22Rv1 (cell line): ENCODE data around the gene TOP3A.

ENCODE experiments used
- H3K27ac ChIP-seq: fragments of 450-650 bp; 2 replicates; pipeline ENCODE4 v1.5.1; 2017
- ZFX ChIP-seq: fragments of 450-650 bp; IDR thresholded peaks from 2 replicates; pipeline ENCODE4 v1.6.1; 2017; ENCODE audit warnings: antibody characterized with exemption, borderline replicate concordance
- TF ChIP-seq, protein P1 (sequence below): fragments of 450-650 bp; IDR thresholded peaks from 2 replicates; pipeline ENCODE4 v1.5.1; 2017; ENCODE audit warnings: mild to moderate bottlenecking

Gene TOP3A

DNA sequence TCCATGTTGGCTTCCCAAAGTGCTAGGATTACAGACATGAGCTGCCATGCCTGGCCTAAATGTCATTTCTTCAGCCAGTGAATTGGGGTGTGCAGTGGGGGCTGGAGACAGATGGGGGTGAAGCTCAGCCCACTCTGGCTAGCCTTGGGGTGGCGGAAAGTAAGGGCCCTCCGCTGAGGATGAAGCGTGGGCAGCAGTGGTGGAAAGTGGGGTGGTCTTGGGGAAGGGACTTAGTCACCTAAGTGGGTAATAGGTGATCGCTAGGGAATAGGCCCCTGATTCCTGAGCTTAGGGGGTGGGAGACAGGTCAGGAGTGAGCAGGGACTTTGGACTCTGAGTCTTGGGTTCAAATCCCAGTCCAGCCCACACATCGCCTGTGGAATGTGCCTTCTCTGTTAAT, 87.2 kb downstream of the TOP3A start:
- no peak overlapping the region for H3K27ac ChIP-seq
- TF ChIP-seq, protein P1, sequence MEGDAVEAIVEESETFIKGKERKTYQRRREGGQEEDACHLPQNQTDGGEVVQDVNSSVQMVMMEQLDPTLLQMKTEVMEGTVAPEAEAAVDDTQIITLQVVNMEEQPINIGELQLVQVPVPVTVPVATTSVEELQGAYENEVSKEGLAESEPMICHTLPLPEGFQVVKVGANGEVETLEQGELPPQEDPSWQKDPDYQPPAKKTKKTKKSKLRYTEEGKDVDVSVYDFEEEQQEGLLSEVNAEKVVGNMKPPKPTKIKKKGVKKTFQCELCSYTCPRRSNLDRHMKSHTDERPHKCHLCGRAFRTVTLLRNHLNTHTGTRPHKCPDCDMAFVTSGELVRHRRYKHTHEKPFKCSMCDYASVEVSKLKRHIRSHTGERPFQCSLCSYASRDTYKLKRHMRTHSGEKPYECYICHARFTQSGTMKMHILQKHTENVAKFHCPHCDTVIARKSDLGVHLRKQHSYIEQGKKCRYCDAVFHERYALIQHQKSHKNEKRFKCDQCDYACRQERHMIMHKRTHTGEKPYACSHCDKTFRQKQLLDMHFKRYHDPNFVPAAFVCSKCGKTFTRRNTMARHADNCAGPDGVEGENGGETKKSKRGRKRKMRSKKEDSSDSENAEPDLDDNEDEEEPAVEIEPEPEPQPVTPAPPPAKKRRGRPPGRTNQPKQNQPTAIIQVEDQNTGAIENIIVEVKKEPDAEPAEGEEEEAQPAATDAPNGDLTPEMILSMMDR, result no peak
- no peak for TF ChIP-seq ZFX

DNA sequence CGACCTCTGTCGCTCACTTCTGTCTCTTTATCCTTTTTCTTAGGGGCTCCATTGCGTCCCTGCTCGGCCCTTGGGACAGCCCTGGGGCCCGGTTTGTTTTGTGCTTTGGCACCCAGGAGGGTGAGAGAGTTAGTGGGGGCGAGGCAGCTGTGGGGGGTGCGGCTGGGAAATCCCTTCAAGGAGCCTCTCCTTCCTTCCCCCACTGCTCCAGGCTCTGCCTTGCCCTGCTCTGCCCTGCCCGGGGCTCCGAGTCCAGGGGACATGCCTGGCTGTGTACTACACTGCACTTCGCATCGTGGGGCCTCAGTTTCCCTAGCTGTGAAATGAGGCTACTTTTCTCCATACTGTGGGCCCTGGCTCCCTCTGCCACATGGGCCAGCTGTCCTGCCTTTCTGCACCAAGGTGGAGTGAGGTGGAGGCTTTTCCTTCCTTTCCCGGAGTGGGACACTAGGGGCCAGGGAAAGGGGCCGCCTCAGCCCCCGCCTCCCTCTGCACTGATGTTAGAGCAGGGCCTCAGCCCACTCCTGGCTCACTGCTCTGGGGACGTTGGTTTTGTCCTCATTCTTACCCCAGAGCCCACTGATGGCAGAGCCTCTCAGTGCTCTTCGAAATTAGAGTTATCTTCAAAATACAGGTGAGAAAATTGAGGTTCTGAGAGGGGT, 88.4 kb downstream of the TOP3A start:
- TF ChIP-seq ZFX, result no peak
- TF ChIP-seq, protein P1, result no peak
- H3K27ac ChIP-seq, result no peak overlapping the region

DNA sequence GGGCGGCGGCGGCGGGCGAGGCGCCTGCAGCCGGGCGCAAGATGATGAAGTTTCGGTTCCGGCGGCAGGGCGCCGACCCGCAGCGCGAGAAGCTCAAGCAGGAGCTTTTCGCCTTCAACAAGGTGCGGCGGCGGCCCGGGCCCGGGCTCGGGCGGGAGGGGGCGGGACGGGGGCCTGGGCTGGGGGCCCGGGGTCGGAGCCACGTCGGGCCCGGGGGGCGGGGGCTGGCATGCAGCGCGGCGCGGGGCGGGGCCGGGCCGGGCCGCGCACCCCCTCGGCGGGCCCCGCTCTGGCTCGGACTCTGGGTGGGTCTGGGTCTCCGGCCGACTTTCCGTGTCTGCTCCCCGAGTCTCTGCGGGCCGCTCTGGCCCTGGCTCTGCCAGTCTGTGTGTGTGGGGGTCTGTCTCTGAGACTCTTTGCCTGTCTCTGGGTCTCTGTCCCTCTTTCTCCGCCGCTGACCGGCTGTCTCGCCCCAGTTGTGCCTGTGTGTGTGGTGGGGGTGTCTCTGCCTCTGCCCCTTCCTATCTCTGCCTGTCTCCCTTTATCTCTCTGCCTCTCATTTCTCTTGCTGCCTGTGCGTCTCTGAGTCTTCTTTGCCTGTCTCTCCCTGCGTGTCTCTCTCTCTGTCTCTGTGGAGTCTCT, 89.0 kb downstream of the TOP3A start:
- TF ChIP-seq ZFX, result no peak
- TF ChIP-seq, protein P1, result no peak
- H3K27ac ChIP-seq, result no peak overlapping the region

DNA sequence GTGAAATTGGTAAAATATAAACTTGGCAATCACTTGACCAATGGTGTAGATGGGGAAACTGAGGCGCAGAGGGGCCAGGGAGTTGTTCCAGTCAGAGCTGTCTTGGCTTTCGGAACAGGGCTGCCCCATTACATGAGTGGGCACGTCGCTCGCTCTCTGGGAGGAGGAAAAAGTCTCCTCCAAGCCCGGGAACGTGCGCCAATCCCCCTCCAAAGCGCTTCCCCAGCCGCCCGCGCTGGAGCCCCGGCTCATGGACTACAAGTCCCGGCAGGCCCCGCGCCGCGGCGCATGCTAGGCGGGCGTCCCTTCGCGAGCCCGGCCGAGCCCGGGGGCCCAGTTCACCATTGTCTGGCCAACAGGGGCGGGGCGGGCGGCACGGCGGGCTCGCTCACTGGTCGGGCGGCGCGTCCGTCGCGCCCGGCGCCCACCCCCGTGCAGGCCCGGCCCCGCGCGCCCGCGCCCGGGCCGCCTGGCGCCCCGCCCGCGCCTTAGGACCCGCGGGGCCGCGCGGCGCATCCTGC, 89.6 kb downstream of the TOP3A start, which contains the start of gene LLGL1:
Gene LLGL1, plus strand, starts transcription at position 515 of the 521 bp plus-strand sequence. CDS start 48 bp downstream, outside the sequence.
- H3K27ac ChIP-seq, result no peak within 1 kb of the TSS
- TF ChIP-seq, protein P1, result no peak
- TF ChIP-seq ZFX, result no peak

DNA sequence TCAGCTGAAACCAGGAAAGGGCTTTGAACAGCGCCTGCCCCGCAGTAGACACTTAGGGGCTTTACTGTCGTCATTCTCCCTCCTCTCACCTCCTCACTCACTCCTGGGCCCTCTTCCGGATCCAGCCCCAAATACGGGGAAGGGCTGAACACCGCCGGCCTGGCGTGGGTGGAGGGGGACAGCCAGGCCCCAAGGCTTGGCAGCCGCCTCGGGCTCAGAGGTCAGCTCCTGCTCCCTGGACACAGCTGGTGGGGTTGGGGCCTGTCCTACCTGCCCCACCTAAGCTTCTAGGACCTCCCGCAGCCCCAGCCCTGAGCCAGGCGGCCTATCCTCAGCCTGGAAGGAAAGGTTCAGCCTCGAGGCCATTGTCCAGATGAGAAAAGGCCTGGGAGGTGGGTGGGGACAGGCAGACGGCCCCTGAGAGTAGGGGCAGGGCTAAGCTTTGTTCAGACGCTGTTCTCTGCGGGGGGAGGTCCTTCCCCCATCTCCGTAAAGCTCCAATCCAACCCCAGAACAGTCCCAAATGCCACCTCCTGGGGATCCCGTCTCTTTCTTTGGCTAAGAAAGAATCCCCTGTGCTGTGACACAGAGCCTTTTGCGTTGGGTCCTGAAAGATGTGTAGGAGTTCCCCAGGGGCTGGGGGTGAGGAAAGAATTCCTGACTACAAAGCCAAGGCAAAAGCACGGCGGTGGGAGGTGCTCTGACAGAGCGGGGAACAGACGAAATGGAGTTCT, 90.2 kb downstream of the TOP3A start:
- TF ChIP-seq ZFX, result no peak
- TF ChIP-seq, protein P1, result no peak
- H3K27ac ChIP-seq, result no peak overlapping the region

DNA sequence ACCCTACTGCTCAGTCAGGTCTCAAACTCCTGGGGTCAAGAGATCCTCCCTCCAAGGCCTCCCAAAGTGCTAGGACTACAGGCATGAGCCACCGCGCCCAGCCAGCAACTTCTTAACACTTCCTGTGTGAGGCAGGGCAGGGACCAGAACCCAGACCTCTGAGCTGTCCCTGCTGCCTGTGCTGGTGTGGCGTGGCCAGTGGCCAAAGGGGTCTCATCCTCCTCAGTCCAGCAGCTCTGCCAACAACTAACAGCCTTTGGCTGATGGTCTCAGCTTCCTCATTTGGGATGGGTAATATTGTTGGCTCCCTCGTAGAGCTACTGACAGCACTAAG, 90.8 kb downstream of the TOP3A start:
- H3K27ac ChIP-seq, result no peak overlapping the region
- no peak for TF ChIP-seq ZFX
- TF ChIP-seq, protein P1, result no peak
